OCI-LY1 (cell line): ENCODE results near the gene DOCK6.

Experiments
- H2AFZ ChIP-seq: fragments of 200-600 bp; sonication (generic), shearing (Covaris generic); 2 replicates; pipeline ENCODE4 v1.6.0; 2014; ENCODE audit warnings: antibody characterized with exemption, mild to moderate bottlenecking, low read length
- H3F3A ChIP-seq: fragments of 200-600 bp; sonication (generic), shearing (Covaris generic); 2 replicates; pipeline ENCODE4 v1.6.0; 2014; ENCODE audit warnings: mild to moderate bottlenecking, antibody characterized with exemption, low read length, moderate library complexity; ENCODE audit not compliant: insufficient read depth
- H3K27ac ChIP-seq: fragments of 200-600 bp; sonication (generic); 2 replicates; pipeline ENCODE4 v1.5.1; 2014; ENCODE audit warnings: low read length, mixed run types, mild to moderate bottlenecking, low read depth; ENCODE audit not compliant: poor library complexity, severe bottlenecking
- H3K27me3 ChIP-seq: fragments of 200-600 bp; sonication (generic); 2 replicates; pipeline ENCODE4 v1.6.0; 2014; ENCODE audit warnings: antibody characterized with exemption, mild to moderate bottlenecking, low read length, moderate library complexity; ENCODE audit not compliant: insufficient read depth
- H3K36me3 ChIP-seq: fragments of 200-600 bp; sonication (generic); 2 replicates; pipeline ENCODE4 v1.6.1; 2014; ENCODE audit warnings: mild to moderate bottlenecking, antibody characterized with exemption, low read length, moderate library complexity, mixed read lengths; ENCODE audit not compliant: insufficient read depth
- H3K4me1 ChIP-seq: fragments of 200-600 bp; sonication (generic); 2 replicates; pipeline ENCODE4 v1.5.1; 2014; ENCODE audit warnings: mild to moderate bottlenecking, low read length, moderate library complexity; ENCODE audit not compliant: insufficient read depth, severe bottlenecking
- H3K4me2 ChIP-seq: fragments of 200-600 bp; sonication (generic), shearing (Covaris generic); 2 replicates; pipeline ENCODE4 v1.6.1; 2014; ENCODE audit warnings: low read length
- H3K4me3 ChIP-seq: fragments of 200-600 bp; sonication (generic); 2 replicates; pipeline ENCODE4 v1.5.1; 2014; ENCODE audit warnings: low read length, low read depth, mild to moderate bottlenecking, mixed read lengths; ENCODE audit not compliant: poor library complexity, severe bottlenecking
- H3K79me2 ChIP-seq: fragments of 200-600 bp; shearing (Covaris generic); 2 replicates; pipeline ENCODE4 v1.6.1; 2016; ENCODE audit warnings: mixed run types, low read length, mixed read lengths; ENCODE audit not compliant: insufficient read depth
- H3K9ac ChIP-seq: fragments of 200-600 bp; sonication (generic), shearing (Covaris generic); 2 replicates; pipeline ENCODE4 v1.6.1; 2014; ENCODE audit warnings: mild to moderate bottlenecking, low read length, mixed read lengths
- H3K9me2 ChIP-seq: fragments of 200-600 bp; sonication (generic), shearing (Covaris generic); 2 replicates; pipeline ENCODE4 v1.6.1; 2014; ENCODE audit warnings: low read depth, mild to moderate bottlenecking, low read length, mixed read lengths
- H3K9me3 ChIP-seq: fragments of 200-600 bp; shearing (Covaris generic); 2 replicates; pipeline ENCODE4 v1.6.1; 2014; ENCODE audit warnings: low read length, mixed read lengths
- H4K20me1 ChIP-seq: fragments of 200-600 bp; sonication (generic), shearing (Covaris generic); 2 replicates; pipeline ENCODE4 v1.6.0; 2016; ENCODE audit warnings: mild to moderate bottlenecking, low read length; ENCODE audit not compliant: insufficient read depth
- EZH2 ChIP-seq: fragments of 200-600 bp; sonication (generic), shearing (Covaris generic); IDR thresholded peaks from 2 replicates; pipeline ENCODE4 v1.8.0; 2017; ENCODE audit warnings: borderline replicate concordance, mixed run types, mild to moderate bottlenecking, antibody characterized with exemption, low read length, moderate library complexity, mixed read lengths
- TF ChIP-seq, protein P1 (sequence below): fragments of 200-600 bp; sonication (generic), shearing (Covaris generic); IDR thresholded peaks from 2 replicates; pipeline ENCODE4 v1.5.1; 2017; ENCODE audit warnings: mild to moderate bottlenecking, antibody characterized with exemption, low read length, moderate library complexity, mixed read lengths

DOCK6 gene

DNA sequence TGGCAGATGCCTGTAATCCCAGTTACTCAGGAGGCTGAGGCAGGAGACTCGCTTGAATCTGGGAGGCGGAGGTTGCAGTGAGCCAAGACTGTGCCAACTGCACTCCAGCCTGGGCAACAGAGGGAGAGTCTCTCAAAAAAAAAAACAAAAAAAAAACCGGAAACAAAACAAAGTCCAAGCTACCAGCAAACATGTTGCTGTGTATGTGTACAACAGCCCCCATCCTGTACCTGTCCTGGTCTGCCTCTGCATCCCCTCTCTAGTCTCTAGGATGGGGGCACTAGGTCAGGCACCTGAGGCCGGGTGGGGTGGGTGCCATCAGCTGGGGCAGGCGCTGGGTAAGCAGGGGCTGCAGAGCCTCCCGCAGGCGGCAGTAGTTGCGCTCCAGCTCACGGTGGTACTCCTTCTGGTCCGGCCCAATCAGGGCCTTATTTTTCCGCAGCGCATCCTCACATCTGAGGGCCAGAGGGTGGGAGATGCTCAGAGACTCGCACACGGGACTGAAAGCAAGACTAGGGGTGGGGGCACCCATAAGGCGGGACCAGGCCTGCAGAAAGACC is 62.2 kb downstream of the DOCK6 start:
- H4K20me1 ChIP-seq, result no peaks in the 10 kb centered on the region
- H3K9me2 ChIP-seq, result no peaks in the 10 kb centered on the region
- H3K4me3 ChIP-seq, result no peak overlapping the region
- peak overlapping the region; percentile 0; the same call in 1 of the 2 replicates for H3K9ac ChIP-seq
- no peaks in the 10 kb centered on the region for H3K9me3 ChIP-seq
- peaks cover 70% of the 10 kb centered on the region for H3K4me1 ChIP-seq
- no peaks in the 10 kb centered on the region for H3F3A ChIP-seq
- H2AFZ ChIP-seq, result no peak overlapping the region
- H3K27ac ChIP-seq, result peak overlapping the region; percentile 50
- peaks cover 4% of the 10 kb centered on the region; the same call in 1 of the 2 replicates for H3K36me3 ChIP-seq
- TF ChIP-seq EZH2, result no peak
- TF ChIP-seq, protein P1, sequence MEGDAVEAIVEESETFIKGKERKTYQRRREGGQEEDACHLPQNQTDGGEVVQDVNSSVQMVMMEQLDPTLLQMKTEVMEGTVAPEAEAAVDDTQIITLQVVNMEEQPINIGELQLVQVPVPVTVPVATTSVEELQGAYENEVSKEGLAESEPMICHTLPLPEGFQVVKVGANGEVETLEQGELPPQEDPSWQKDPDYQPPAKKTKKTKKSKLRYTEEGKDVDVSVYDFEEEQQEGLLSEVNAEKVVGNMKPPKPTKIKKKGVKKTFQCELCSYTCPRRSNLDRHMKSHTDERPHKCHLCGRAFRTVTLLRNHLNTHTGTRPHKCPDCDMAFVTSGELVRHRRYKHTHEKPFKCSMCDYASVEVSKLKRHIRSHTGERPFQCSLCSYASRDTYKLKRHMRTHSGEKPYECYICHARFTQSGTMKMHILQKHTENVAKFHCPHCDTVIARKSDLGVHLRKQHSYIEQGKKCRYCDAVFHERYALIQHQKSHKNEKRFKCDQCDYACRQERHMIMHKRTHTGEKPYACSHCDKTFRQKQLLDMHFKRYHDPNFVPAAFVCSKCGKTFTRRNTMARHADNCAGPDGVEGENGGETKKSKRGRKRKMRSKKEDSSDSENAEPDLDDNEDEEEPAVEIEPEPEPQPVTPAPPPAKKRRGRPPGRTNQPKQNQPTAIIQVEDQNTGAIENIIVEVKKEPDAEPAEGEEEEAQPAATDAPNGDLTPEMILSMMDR, result peak; percentile 18; the same call in 1 of the 2 replicates
- H3K27me3 ChIP-seq, result no peaks in the 10 kb centered on the region
- peak overlapping the region; percentile 2; the same call in 1 of the 2 replicates for H3K4me2 ChIP-seq
- no peaks in the 10 kb centered on the region for H3K79me2 ChIP-seq

DNA sequence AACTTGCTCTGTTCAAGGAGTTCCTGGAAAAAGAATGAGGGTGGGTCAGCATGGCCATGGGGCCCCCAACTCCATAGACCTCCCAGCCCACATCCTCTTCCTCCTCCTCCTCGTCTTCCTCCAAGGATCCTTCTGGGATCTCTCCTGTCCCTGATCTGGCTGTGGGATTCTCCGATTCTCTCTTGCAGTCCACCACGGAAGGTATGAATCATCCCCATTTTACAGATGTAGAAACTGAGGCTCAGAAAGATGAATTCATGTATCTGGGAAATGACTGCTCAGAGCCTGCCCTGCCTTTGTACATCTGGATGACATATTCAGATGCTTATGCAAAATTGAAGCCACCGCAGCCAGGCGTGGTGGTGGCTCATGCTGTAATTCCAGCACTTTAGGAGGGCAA is 62.8 kb downstream of the DOCK6 start:
- H3K27ac ChIP-seq, result peak overlapping the region; percentile 50
- H3K4me1 ChIP-seq, result peaks cover 70% of the 10 kb centered on the region
- H4K20me1 ChIP-seq, result no peaks in the 10 kb centered on the region

GRCh38 chr19:11198769-11199424 is 63.4 kb downstream of the DOCK6 start:
- H3K9me2 ChIP-seq, result no peaks in the 10 kb centered on the region
- H3K79me2 ChIP-seq, result no peaks in the 10 kb centered on the region
- H3K4me1 ChIP-seq, result peaks cover 69% of the 10 kb centered on the region
- no peaks in the 10 kb centered on the region for H3K9me3 ChIP-seq
- peak overlapping the region; percentile 2; the same call in 1 of the 2 replicates for H3K4me2 ChIP-seq
- H3K36me3 ChIP-seq, result peaks cover 9% of the 10 kb centered on the region; the same call in 1 of the 2 replicates
- peak overlapping the region; percentile 14; the same call in 1 of the 2 replicates for H3K9ac ChIP-seq
- no peak overlapping the region for H3K4me3 ChIP-seq
- H3F3A ChIP-seq, result no peaks in the 10 kb centered on the region
- TF ChIP-seq EZH2, result no peak
- TF ChIP-seq, protein P1, result no peak
- no peaks in the 10 kb centered on the region for H4K20me1 ChIP-seq
- no peaks in the 10 kb centered on the region for H3K27me3 ChIP-seq
- no peak overlapping the region for H2AFZ ChIP-seq
- peak overlapping the region; percentile 50 for H3K27ac ChIP-seq

More for the DNA sequence above, 62.8 kb downstream of the DOCK6 start:
- Histone ChIP-seq H2AFZ (no peak overlapping the region), H3F3A (no peaks in the 10 kb centered on the region), H3K9ac (peak overlapping the region; percentile 14; the same call in 1 of the 2 replicates), H3K36me3 (peaks cover 4% of the 10 kb centered on the region; the same call in 1 of the 2 replicates), H3K27me3 (no peaks in the 10 kb centered on the region), H3K4me3 (no peak overlapping the region), H3K9me3 (no peaks in the 10 kb centered on the region), H3K4me2 (peak overlapping the region; percentile 2; the same call in 1 of the 2 replicates), H3K9me2 (no peaks in the 10 kb centered on the region), H3K79me2 (no peaks in the 10 kb centered on the region)
- TF ChIP-seq, protein P1, result no peak
- no peak for TF ChIP-seq EZH2
